Measurements from ENCODE around the gene KLHDC3. TPM values are rescaled to one million over a fixed set of nuclear protein-coding genes. Genes with fewer than 3 reads are reported as not detected.

KLHDC3 gene
- total and polyA plus RNA-seq, 9 of the 15 experiments (the other 6 are each of a cell fraction or from before 2014, with no cell fraction given) = 4.5 to 171 (median 107) TPM

DNA sequence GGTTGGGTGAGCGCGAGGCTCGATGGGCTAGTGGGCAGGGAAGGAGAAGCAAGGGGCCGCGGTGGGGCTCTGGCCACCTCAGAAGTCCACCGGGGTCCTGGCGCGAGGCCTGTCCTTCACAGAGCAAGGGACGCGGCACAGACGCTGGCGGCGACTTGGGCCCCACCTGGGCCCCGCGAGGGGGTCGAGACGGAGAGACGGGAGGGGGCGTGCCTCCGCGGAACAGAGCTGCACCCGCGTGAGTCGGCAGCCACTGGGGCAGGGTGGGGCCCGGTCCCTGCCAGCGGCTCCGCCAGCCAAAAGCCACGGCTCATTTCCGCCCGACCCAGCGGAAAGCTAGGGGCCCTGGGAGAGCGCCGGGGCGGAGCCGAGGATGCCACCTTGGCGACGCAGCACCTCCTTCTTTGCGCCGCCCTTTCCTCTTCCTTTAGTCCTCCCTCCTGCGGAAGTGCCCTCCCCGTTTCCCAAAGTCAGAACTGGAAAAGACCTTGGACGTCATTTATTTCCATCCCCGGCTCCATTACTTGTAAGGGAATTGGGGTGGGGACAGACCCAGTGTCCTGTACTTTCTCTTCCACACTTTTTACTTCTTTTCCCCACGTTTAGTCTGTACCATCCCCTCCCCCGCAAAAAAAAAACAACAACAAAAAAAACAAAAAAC lies 39.6 kb downstream of the KLHDC3 start, which contains the start of gene CUL7 (continued):
- TF ChIP-seq NEUROD1 (IDR thresholded peaks at IDR 0.05; ENCODE audit: borderline replicate concordance, low read depth, low read length, partially characterized antibody) = peak; percentile 68
- no peak for TF ChIP-seq RBM14 (IDR thresholded peaks at IDR 0.05; ENCODE audit: borderline replicate concordance, insufficient read depth, low read depth, low read length)
- peak; percentile 82; the same call in 1 of the 2 replicates for TF ChIP-seq KLF10 (CRISPR knock-in tag; IDR thresholded peaks at IDR 0.05)
- no peak for TF ChIP-seq TAF15 (IDR thresholded peaks at IDR 0.05; ENCODE audit: low read depth, low read length)
- TF ChIP-seq ATF1 (CRISPR knock-in tag; IDR thresholded peaks at IDR 0.05) = no peak
- TF ChIP-seq ATF1 (tag; IDR thresholded peaks at IDR 0.05) = peak; percentile 83
- TF ChIP-seq NFIC (IDR thresholded peaks at IDR 0.05) = peak; percentile 67
- no peak for TF ChIP-seq ZNF274 (IDR thresholded peaks at IDR 0.05; ENCODE audit: borderline replicate concordance, low read depth, low read length)
- TF ChIP-seq, protein P1, sequence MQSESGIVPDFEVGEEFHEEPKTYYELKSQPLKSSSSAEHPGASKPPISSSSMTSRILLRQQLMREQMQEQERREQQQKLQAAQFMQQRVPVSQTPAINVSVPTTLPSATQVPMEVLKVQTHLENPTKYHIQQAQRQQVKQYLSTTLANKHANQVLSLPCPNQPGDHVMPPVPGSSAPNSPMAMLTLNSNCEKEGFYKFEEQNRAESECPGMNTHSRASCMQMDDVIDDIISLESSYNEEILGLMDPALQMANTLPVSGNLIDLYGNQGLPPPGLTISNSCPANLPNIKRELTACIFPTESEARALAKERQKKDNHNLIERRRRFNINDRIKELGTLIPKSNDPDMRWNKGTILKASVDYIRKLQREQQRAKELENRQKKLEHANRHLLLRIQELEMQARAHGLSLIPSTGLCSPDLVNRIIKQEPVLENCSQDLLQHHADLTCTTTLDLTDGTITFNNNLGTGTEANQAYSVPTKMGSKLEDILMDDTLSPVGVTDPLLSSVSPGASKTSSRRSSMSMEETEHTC (IDR thresholded peaks at IDR 0.05) = peak; percentile 35; the same call in 1 of the 2 replicates
- TF ChIP-seq, protein P2, sequence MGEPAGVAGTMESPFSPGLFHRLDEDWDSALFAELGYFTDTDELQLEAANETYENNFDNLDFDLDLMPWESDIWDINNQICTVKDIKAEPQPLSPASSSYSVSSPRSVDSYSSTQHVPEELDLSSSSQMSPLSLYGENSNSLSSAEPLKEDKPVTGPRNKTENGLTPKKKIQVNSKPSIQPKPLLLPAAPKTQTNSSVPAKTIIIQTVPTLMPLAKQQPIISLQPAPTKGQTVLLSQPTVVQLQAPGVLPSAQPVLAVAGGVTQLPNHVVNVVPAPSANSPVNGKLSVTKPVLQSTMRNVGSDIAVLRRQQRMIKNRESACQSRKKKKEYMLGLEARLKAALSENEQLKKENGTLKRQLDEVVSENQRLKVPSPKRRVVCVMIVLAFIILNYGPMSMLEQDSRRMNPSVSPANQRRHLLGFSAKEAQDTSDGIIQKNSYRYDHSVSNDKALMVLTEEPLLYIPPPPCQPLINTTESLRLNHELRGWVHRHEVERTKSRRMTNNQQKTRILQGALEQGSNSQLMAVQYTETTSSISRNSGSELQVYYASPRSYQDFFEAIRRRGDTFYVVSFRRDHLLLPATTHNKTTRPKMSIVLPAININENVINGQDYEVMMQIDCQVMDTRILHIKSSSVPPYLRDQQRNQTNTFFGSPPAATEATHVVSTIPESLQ (CRISPR knock-in tag; IDR thresholded peaks at IDR 0.05) = peak; percentile 91; the same call in 1 of the 2 replicates
- TF ChIP-seq ZNF354B (CRISPR knock-in tag; IDR thresholded peaks at IDR 0.05) = no peak
- TF ChIP-seq ZSCAN29 (IDR thresholded peaks at IDR 0.05) = no peak
- TF ChIP-seq TAL1 (IDR thresholded peaks at IDR 0.05) = no peak
- TF ChIP-seq, protein P3, sequence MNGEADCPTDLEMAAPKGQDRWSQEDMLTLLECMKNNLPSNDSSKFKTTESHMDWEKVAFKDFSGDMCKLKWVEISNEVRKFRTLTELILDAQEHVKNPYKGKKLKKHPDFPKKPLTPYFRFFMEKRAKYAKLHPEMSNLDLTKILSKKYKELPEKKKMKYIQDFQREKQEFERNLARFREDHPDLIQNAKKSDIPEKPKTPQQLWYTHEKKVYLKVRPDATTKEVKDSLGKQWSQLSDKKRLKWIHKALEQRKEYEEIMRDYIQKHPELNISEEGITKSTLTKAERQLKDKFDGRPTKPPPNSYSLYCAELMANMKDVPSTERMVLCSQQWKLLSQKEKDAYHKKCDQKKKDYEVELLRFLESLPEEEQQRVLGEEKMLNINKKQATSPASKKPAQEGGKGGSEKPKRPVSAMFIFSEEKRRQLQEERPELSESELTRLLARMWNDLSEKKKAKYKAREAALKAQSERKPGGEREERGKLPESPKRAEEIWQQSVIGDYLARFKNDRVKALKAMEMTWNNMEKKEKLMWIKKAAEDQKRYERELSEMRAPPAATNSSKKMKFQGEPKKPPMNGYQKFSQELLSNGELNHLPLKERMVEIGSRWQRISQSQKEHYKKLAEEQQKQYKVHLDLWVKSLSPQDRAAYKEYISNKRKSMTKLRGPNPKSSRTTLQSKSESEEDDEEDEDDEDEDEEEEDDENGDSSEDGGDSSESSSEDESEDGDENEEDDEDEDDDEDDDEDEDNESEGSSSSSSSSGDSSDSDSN (IDR thresholded peaks at IDR 0.05; ENCODE audit: borderline replicate concordance in 1 of 2, low read depth in 2 of 2, low read length in 2 of 2) = no peak; a peak in 1 of 4 replicates
- TF ChIP-seq RB1 (IDR thresholded peaks at IDR 0.05; ENCODE audit: low read depth) = peak; percentile 84
- no peak for TF ChIP-seq ZNF175 (CRISPR knock-in tag; IDR thresholded peaks at IDR 0.05; ENCODE audit: low read depth)
- TF ChIP-seq MTF1 (CRISPR knock-in tag; IDR thresholded peaks at IDR 0.05; ENCODE audit: borderline replicate concordance) = no peak
- TF ChIP-seq SMAD2 (IDR thresholded peaks at IDR 0.05; ENCODE audit: low read depth, low read length) = no peak
- TF ChIP-seq, protein P4, sequence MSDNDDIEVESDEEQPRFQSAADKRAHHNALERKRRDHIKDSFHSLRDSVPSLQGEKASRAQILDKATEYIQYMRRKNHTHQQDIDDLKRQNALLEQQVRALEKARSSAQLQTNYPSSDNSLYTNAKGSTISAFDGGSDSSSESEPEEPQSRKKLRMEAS (CRISPR knock-in tag; IDR thresholded peaks at IDR 0.05) = peak; percentile 79
- TF ChIP-seq NCOR1 (IDR thresholded peaks at IDR 0.05) = peak; percentile 63; the same call in 1 of the 2 replicates
- no peak for TF ChIP-seq ZNF589 (CRISPR knock-in tag; IDR thresholded peaks at IDR 0.05; ENCODE audit: low read depth)
- no peak for TF ChIP-seq MTA2 (IDR thresholded peaks at IDR 0.05; ENCODE audit: low read depth)
